HG03060 (cell line): ENCODE results near the gene BLACAT1.
"Not testable (repeated sequence)": the region's sequence is repeated elsewhere in the genome, so short reads cannot be mapped to it uniquely, and the experiment has no call there.

Source experiments
- ATAC-seq: cut with Tn5 transposase; IDR thresholded peaks from one replicate; pipeline ENCODE4 v1.9.1; 2021; ENCODE audit warnings: low read depth, moderate number of reproducible peaks; ENCODE audit not compliant: unreplicated experiment

The BLACAT1 gene

GRCh38 chr1:205484985-205485967 is 29.4 kb upstream of the BLACAT1 start:
- ATAC-seq = no peak

DNA sequence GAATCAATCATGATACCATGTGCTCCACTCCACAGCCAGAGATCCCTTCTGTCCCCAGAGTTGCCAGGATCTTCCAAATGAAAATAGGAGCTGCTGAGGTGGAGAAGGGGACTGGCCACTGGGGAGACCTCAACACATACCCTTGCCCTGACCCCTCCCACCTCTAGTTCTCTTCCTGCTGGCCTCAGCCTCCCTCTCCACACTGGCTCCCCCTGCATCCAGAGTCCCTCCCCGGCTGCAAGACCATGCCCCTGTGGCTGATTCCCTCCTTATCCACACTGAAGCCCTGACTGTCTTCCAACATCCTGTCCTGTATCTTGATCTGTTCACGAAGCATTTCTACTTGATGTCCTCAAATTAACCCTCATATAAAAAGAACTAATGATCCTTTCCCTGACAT is 27.5 kb upstream of the BLACAT1 start:
- ATAC-seq = no peak

DNA sequence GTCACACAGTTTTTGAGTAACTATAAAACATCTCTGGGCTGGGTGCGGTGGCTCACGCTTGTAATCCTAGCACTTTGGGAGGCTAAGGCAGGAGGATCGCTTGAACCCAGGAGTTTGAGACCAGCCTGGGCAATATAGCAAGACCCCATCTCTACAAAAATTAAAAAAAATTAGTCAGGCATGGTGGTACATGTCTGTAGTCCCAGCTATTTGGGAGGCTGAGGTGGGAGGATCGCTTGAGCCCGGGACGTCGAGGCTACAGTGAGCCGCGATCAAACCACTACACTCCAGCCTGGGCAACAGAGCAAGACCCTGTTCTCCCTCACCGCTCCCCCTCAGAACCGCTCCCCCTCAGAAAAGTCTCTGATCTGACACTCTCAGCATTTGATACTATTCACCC is 26.7 kb upstream of the BLACAT1 start:
- ATAC-seq = not testable (repeated sequence)

- no peak for ATAC-seq
These were observed 25.8 kb upstream of the BLACAT1 start for GRCh38 chr1:205481629-205482151.

DNA sequence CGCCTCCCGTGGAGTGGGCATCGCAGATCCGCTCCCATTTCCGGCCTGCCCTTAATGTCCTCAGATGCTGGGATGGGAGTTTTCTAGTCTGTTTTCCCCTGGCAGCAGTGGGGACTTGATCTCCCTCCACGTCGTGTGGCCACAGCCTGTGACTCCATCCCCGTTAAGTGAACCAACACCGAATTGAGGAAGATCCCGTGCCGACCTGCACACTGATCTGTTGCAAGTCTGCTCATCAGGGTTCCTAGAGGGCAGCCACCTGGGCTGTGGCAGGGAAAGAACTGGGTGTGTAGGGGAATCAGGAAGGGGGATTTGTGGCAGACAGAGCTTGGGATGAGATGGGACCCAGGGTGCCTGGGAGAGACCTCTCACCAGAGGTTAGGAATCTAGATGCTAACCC is 25.4 kb upstream of the BLACAT1 start:
- ATAC-seq = no peak

DNA sequence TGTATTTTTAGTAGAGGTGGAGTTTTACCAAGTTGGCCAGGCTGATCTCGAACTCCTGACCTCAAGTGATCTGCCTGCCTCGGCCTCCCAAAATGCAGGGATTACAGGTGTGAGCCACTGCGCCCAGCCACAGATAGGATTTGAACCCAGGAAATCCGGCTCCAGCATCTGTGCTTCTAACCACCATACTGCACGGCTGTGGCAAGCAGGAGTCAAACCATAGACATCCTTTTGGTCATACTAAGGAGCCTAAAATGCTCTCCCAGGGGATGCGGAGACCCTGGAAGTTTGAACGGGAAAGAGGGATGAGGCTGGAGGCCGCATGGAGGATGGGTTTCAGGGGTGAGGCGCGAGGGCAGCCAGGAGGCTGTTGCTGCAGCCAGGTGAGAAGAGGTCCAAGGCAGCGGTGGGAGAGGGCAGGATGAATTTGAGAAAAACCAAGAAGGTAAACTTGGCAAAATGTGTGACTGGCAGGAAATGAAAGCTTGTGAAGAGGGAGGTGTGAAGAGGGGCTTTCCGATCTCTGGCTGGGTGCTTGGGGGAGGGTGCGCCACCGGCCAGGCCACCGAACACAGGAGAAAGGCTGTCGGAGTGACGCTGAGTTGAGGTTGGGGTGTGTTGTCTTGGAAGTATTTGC is 24.6 kb upstream of the BLACAT1 start:
- no peak for ATAC-seq

- ATAC-seq = not testable (repeated sequence)
These were observed 23.1 kb upstream of the BLACAT1 start for GRCh38 chr1:205478985-205479384.

- no peak for ATAC-seq
These were observed 22.0 kb upstream of the BLACAT1 start for GRCh38 chr1:205477759-205478247.

- ATAC-seq = no peak
These were observed 21.4 kb upstream of the BLACAT1 start for GRCh38 chr1:205477121-205477758.

- no peak for ATAC-seq
These were observed 20.8 kb upstream of the BLACAT1 start for GRCh38 chr1:205476648-205477047.

DNA sequence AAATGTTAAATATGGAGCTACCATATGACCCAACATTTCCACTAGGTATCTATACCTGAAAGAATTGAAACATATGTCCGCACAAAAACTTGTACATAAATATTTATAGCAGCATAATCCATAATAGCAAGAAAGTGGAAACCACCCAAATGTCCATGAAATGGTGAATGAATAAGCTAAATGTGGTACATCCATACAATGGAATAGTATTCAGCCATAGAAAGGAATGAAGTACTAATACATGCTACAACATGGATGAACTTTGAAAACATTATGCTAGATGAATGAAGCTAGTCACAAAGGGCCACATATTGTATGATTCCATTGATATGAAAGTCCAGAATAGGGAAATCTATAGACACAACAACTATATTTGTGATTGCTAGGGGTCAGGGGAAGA is 20.0 kb upstream of the BLACAT1 start:
- ATAC-seq = no peak

DNA sequence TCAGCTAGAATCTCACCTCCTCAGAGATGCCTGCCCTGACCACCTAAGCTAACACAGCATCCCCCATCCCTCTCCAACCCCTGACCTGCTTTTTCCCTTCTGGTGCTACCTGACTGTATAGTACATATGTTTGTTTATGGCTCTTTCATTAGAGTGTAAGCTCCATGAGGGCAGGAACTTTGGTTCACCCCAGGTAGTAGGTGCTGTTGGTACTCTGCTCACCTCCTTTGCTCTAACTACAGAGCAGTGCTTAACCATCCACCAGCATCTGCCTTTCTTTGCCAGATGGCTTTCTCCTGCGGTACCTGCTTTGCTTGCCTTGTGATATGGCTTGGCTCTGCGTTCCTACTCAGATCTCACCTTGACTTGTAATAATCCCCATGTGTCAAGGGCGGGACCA is 18.7 kb upstream of the BLACAT1 start:
- no peak for ATAC-seq

DNA sequence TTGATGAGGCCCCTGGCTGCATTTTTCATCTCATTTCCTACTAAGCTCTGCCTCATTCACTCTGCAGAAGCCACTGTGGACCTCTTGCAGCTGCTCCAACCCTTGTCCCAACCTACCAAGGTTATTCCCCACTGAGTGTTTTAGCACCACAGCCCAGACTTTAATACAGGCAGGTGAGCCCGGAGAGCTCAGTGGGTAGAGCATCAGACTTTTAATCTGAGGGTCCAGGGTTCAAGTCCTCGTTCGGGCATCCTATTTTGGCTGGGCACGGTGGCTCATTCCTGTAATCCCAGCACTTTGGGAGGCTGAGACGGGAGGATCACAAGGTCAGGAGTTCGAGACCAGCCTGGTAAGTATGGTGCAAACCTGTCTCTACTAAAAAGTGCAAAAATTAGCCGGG is 18.1 kb upstream of the BLACAT1 start:
- ATAC-seq = no peak

GRCh38 chr1:205473475-205473874 is 17.6 kb upstream of the BLACAT1 start:
- ATAC-seq = no peak

DNA sequence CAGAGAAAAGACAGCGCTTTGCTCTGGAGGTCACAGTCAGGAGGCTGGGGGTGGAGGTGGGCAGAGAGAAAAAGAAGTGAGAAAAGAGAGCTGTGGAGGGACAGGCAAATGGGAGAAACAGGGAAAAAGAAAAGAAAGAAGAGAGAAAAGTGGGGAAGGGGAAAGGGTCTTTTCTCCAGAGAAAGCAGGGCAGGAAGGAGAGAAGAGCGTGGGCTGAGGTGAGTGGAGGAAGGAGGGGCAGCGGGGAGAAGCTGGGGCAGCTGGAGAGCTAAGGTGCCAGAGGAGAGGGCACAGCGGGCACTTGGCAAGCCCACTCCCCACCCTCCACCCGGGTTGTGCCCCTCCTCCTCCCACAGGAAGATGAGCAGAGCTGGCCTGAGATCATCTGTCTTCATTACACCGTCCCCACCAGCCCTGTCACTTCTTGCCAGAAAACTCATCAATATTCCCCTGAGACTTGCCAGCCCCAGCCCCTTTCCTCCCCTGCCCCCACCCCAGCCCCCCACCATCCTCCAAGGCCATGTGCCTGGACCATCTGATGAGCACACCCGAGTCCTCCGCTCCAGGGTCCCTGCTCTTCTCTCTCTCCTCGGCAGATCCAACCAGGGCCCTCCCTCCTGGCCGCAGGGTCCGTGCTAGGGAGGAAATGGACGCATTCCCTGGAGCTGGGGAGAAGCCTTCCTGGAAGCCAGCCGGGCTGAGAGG is 17.0 kb upstream of the BLACAT1 start:
- no peak for ATAC-seq

- no peak for ATAC-seq
These were observed 14.3 kb upstream of the BLACAT1 start for GRCh38 chr1:205470131-205470530.

DNA sequence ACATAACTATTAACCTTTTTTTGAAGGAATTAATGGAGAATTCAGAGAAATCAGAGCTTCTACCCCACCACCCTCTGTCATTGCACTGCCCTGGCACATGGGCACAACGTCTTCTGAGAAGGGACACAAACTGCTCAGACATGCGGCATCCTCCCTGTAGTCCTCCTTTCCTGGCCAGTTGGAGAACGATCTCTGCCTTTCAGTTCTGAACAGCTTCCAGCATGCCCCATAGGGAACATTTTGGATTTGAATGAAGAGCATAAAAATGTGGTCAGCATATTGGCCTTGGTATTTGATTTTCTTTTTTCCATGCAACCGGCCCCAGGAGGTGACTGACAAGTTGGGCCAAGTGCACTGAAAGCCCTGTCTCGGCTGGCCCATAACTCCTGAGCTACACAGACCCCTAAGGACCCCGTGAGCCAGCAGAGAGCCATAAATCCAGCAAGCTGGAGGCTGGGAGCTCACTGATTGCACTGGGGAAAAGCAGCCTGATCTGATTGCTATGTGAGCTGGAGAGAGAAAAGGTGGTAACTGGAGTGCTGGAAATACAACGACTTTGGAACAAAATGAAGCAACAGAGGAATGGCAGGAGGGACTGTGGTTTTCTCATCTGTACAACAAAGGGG is 10.9 kb upstream of the BLACAT1 start:
- no peak for ATAC-seq

DNA sequence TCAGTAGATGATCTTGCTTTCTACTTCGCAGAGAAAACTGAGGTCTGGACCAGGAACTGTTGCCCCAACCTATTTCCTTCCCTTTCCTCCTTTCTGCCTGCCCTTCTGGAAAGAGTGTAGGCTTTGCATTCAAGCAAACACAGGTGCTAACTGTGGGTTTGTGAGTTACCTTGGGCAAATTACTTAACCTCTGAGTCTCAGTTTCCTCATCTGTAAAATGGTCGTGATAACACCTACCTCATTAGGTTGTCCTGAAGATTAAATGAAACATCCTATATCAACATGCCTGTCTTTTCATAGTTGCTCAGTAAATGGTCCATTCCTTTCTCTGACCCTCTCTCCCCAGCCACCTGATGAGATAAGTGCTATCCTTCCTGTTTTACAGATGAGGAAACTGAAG is 9.5 kb upstream of the BLACAT1 start:
- no peak for ATAC-seq

GRCh38 chr1:205458777-205459566 is 3.1 kb upstream of the BLACAT1 start:
- no peak for ATAC-seq
